Spleen (tissue), 7 donors: Measurements from ENCODE around the gene EIF5B.

Experiments
- POLR2A ChIP-seq, 3 donors: fragments of 450-650 bp; IDR thresholded peaks; one replicate each; pipeline ENCODE4 v1.5.1; 2017; ENCODE audit warnings: antibody characterized with exemption in 3 of 3, mild to moderate bottlenecking in 1 of 3
- TF ChIP-seq, protein P1 (sequence below), 11 experiments: fragments of 200-600 bp in 7 of 11; fragments of 450-650 bp in 4 of 11; sonication (generic) in 4 of 11; IDR thresholded peaks in 8 of 11; conservative IDR thresholded peaks in 3 of 11; 1 replicate in 7 of 11; 2 replicates in 4 of 11; pipeline versions ENCODE4 v1.4.0 to v1.8.0; 2016 to 2021; ENCODE audit warnings: antibody characterized with exemption in 11 of 11, inconsistent platforms in 4 of 11, mild to moderate bottlenecking in 1 of 11
- donor health status: DM: no; HTN: no; CAD: no; lungs with moderate emphysema.
- donor health status: DM: no; HTN: no; CAD: no.
- donor health status: DM: no; HTN: no; CAD: no.

DNA sequence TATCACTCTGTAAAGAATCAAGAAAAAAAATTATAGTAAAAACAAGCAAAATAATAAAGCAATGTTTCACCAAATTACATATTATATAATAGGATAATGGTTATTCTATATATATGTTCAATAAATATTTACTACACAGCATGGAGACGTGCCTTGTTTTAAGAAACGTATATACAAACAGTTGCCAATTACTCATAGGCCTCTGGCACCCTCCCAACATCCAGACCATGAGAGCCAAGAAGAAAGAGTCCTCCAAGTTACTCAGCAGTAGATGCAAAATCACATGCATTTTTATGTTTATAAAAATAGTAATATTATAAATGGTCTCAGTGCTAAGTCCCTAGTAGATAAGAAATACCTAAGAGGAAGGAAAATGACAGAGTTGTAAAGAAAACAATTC, 87.8 kb downstream of the EIF5B start:
- TF ChIP-seq, protein P1, sequence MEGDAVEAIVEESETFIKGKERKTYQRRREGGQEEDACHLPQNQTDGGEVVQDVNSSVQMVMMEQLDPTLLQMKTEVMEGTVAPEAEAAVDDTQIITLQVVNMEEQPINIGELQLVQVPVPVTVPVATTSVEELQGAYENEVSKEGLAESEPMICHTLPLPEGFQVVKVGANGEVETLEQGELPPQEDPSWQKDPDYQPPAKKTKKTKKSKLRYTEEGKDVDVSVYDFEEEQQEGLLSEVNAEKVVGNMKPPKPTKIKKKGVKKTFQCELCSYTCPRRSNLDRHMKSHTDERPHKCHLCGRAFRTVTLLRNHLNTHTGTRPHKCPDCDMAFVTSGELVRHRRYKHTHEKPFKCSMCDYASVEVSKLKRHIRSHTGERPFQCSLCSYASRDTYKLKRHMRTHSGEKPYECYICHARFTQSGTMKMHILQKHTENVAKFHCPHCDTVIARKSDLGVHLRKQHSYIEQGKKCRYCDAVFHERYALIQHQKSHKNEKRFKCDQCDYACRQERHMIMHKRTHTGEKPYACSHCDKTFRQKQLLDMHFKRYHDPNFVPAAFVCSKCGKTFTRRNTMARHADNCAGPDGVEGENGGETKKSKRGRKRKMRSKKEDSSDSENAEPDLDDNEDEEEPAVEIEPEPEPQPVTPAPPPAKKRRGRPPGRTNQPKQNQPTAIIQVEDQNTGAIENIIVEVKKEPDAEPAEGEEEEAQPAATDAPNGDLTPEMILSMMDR (IDR thresholded peaks at IDR 0.05 in 8 of 11, conservative IDR thresholded peaks at IDR 0.05 in 3 of 11) = no peak
- TF ChIP-seq POLR2A (IDR thresholded peaks at IDR 0.05) = no peak
